H1 (cell line): Measurements from ENCODE around the gene WSCD2. TPM values are rescaled to one million over a fixed set of nuclear protein-coding genes. Genes with fewer than 3 reads are reported as not detected.

Source experiments
- CTCF ChIA-PET: fragments of 300-600 bp; sonication (Branson Sonifier 250); formaldehyde crosslinking; loops from one replicate; lab custom pipeline; 2021; ENCODE audit not compliant: partially characterized antibody; lab: Charles Lee
- POLR2A ChIA-PET: fragments of 300-600 bp; sonication (Branson Sonifier 250); formaldehyde crosslinking; loops from one replicate; lab custom pipeline; 2021; ENCODE audit warnings: inconsistent platforms; ENCODE audit not compliant: partially characterized antibody; lab: Charles Lee
- DNase-seq, 2 experiments: peaks; one replicate each; pipeline versions ENCODE4 v3.0.0 to v3.0.0-alpha.2; 2010 to 2022; ENCODE audit warnings: low spot score in 2 of 2, low read depth in 1 of 2, mixed read lengths in 1 of 2
- FAIRE-seq: peaks from 2 replicates; lab custom pipeline; 2011; peaks lifted over from hg19 to GRCh38; lab: Jason Lieb, UNC
- H2AFZ ChIP-seq: 2 replicates; pipeline ENCODE4 v1.8.1; 2012; ENCODE audit warnings: low read length, inconsistent platforms
- H2AK5ac ChIP-seq: 2 replicates; pipeline ENCODE4 v1.6.1; 2013; ENCODE audit warnings: low read depth, low read length
- H2BK120ac ChIP-seq: replicated peaks from 2 replicates; pipeline ENCODE3; 2013; ENCODE audit warnings: low read depth, low read length, inconsistent platforms
- H2BK12ac ChIP-seq: 2 replicates; pipeline ENCODE4 v1.6.1; 2013; ENCODE audit warnings: low read depth, low read length
- H2BK15ac ChIP-seq: 2 replicates; pipeline ENCODE4 v1.6.1; 2013; ENCODE audit warnings: low read length
- H2BK20ac ChIP-seq: 2 replicates; pipeline ENCODE4 v1.6.1; 2013; ENCODE audit warnings: low read length
- H2BK5ac ChIP-seq: 2 replicates; pipeline ENCODE4 v1.6.1; 2013; ENCODE audit warnings: low read depth, low read length
- H3K14ac ChIP-seq: 2 replicates; pipeline ENCODE4 v1.6.1; 2013; ENCODE audit warnings: inconsistent platforms; ENCODE audit not compliant: insufficient read length
- H3K18ac ChIP-seq: 2 replicates; pipeline ENCODE4 v1.6.1; 2013; ENCODE audit warnings: low read length; ENCODE audit errors: extremely low read depth
- H3K23ac ChIP-seq: 2 replicates; pipeline ENCODE4 v1.6.1; 2013; ENCODE audit warnings: inconsistent platforms; ENCODE audit not compliant: insufficient read length
- H3K23me2 ChIP-seq: 2 replicates; pipeline ENCODE4 v1.6.1; 2013; ENCODE audit warnings: low read depth, low read length
- H3K27ac ChIP-seq: 2 replicates; pipeline ENCODE4 v1.6.1; 2011; ENCODE audit warnings: low read depth, low read length, inconsistent platforms
- H3K27me3 ChIP-seq, 4 experiments: replicated peaks in 1 of 4; 1 replicate in 1 of 4; 2 replicates in 3 of 4; pipeline versions ENCODE4 v1.6.1 to v1.8.1; 2011 to 2013; ENCODE audit warnings: low read length in 3 of 4, mild to moderate bottlenecking in 3 of 4, inconsistent platforms in 2 of 4, mixed read lengths in 2 of 4, moderate library complexity in 1 of 4; ENCODE audit not compliant: control insufficient read depth in 3 of 4, insufficient read depth in 3 of 4; ENCODE audit errors: extremely low read depth in 1 of 4
- H3K36me3 ChIP-seq, 4 experiments: 2 replicates each; pipeline versions ENCODE4 v1.6.1 to v1.8.1; 2011 to 2013; ENCODE audit warnings: mild to moderate bottlenecking in 4 of 4, low read length in 3 of 4, moderate library complexity in 2 of 4, control low read depth in 1 of 4, inconsistent platforms in 1 of 4; ENCODE audit not compliant: insufficient read depth in 4 of 4, control insufficient read depth in 2 of 4
- H3K4ac ChIP-seq: replicated peaks from 2 replicates; pipeline ENCODE3; 2013; ENCODE audit warnings: low read length, low read depth, mixed read lengths, inconsistent platforms; ENCODE audit not compliant: insufficient read length
- H3K4me1 ChIP-seq, 4 experiments: replicated peaks in 1 of 4; 1 replicate in 1 of 4; 2 replicates in 3 of 4; pipeline versions ENCODE4 v1.6.1 to v1.8.1; 2011 to 2013; ENCODE audit warnings: low read length in 3 of 4, inconsistent platforms in 2 of 4, mixed read lengths in 1 of 4; ENCODE audit not compliant: insufficient read depth in 4 of 4, control insufficient read depth in 3 of 4
- H3K4me2 ChIP-seq, 2 experiments: 2 replicates each; pipeline versions ENCODE4 v1.6.1 to v1.8.1; 2011 to 2013; ENCODE audit warnings: low read depth in 2 of 2, low read length in 2 of 2, control low read depth in 1 of 2, inconsistent platforms in 1 of 2, mild to moderate bottlenecking in 1 of 2; ENCODE audit not compliant: insufficient read depth in 1 of 2
- H3K4me3 ChIP-seq, 4 experiments: fragments of 200-600, 300-600 bp in 1 of 4; sonication (generic), shearing (Covaris generic), sonication (Bioruptor Twin) in 1 of 4; 2 replicates each; pipeline versions ENCODE4 v1.5.1 to v1.8.1; 2011 to 2016; ENCODE audit warnings: low read length in 4 of 4, low read depth in 3 of 4, control low read depth in 2 of 4, inconsistent platforms in 2 of 4, mild to moderate bottlenecking in 2 of 4, mixed read lengths in 1 of 4, moderate library complexity in 1 of 4; ENCODE audit not compliant: insufficient read depth in 2 of 4; ENCODE audit errors: extremely low read depth in 1 of 4
- H3K56ac ChIP-seq: replicated peaks from 2 replicates; pipeline ENCODE3; 2013; ENCODE audit warnings: low read depth, mild to moderate bottlenecking, mixed read lengths, low read length, inconsistent platforms; ENCODE audit not compliant: insufficient read length
- H3K79me1 ChIP-seq: 2 replicates; pipeline ENCODE4 v1.6.1; 2013; ENCODE audit warnings: low read depth, low read length, control low read depth
- H3K79me2 ChIP-seq, 2 experiments: 2 replicates each; pipeline versions ENCODE4 v1.6.1 to v1.8.1; 2012 to 2013; ENCODE audit warnings: low read length in 2 of 2, mild to moderate bottlenecking in 2 of 2, inconsistent platforms in 1 of 2; ENCODE audit not compliant: insufficient read depth in 2 of 2, control insufficient read depth in 1 of 2
- H3K9ac ChIP-seq, 4 experiments: replicated peaks in 1 of 4; 1 replicate in 1 of 4; 2 replicates in 3 of 4; pipeline versions ENCODE4 v1.6.1 to v1.8.1; 2011 to 2013; ENCODE audit warnings: low read depth in 3 of 4, low read length in 3 of 4, control low read depth in 2 of 4, mild to moderate bottlenecking in 2 of 4, moderate library complexity in 2 of 4, inconsistent platforms in 1 of 4; ENCODE audit errors: extremely low read depth in 1 of 4
- H3K9me3 ChIP-seq, 2 experiments: 2 replicates each; pipeline versions ENCODE4 v1.6.1 to v1.8.1; 2012 to 2013; ENCODE audit warnings: mild to moderate bottlenecking in 2 of 2, moderate library complexity in 2 of 2, control low read depth in 1 of 2, inconsistent platforms in 1 of 2, low read depth in 1 of 2, low read length in 1 of 2, mixed read lengths in 1 of 2; ENCODE audit not compliant: insufficient read depth in 2 of 2
- H4K20me1 ChIP-seq, 2 experiments: replicated peaks in 1 of 2; 2 replicates each; pipeline versions ENCODE3 to v1.8.1; 2011 to 2013; ENCODE audit warnings: inconsistent platforms in 2 of 2, low read length in 2 of 2, mild to moderate bottlenecking in 1 of 2; ENCODE audit not compliant: insufficient read depth in 2 of 2, control insufficient read depth in 1 of 2
- H4K5ac ChIP-seq: 2 replicates; pipeline ENCODE4 v1.6.1; 2013; ENCODE audit warnings: low read length, low read depth, mixed read lengths, inconsistent platforms; ENCODE audit not compliant: insufficient read length
- H4K8ac ChIP-seq: 2 replicates; pipeline ENCODE4 v1.8.0; 2013; ENCODE audit warnings: mild to moderate bottlenecking, moderate library complexity, low read length, inconsistent platforms; ENCODE audit not compliant: insufficient read depth; ENCODE audit errors: extremely low read depth
- H4K91ac ChIP-seq: replicated peaks from 2 replicates; pipeline ENCODE3; 2013; ENCODE audit warnings: low read length, mixed read lengths, inconsistent platforms; ENCODE audit not compliant: insufficient read length
- BACH1 ChIP-seq: IDR thresholded peaks from 2 replicates; pipeline ENCODE4 v1.6.1; 2012; ENCODE audit warnings: low read length, improper control_type of control experiment
- BCL11A ChIP-seq, 2 experiments: IDR thresholded peaks; one replicate each; pipeline ENCODE4 v1.6.1; 2011; ENCODE audit warnings: low read depth in 2 of 2, low read length in 2 of 2, mild to moderate bottlenecking in 2 of 2
- CHD2 ChIP-seq: IDR thresholded peaks from 2 replicates; pipeline ENCODE4 v1.6.1; 2012; ENCODE audit warnings: low read length, improper control_type of control experiment
- CREB1 ChIP-seq: IDR thresholded peaks from 2 replicates; pipeline ENCODE4 v1.6.1; 2012; ENCODE audit warnings: inconsistent platforms
- EGR1 ChIP-seq: IDR thresholded peaks from 2 replicates; pipeline ENCODE4 v1.6.1; 2011; ENCODE audit warnings: low read depth, low read length, borderline replicate concordance
- HDAC2 ChIP-seq, 2 experiments: fragments of 300-600 bp in 1 of 2; sonication (generic) in 1 of 2; IDR thresholded peaks; 2 replicates each; pipeline ENCODE4 v1.6.1; 2011 to 2012; ENCODE audit warnings: low read depth in 2 of 2, low read length in 2 of 2, mild to moderate bottlenecking in 2 of 2, moderate library complexity in 2 of 2, borderline replicate concordance in 1 of 2, inconsistent platforms in 1 of 2
- HDAC6 ChIP-seq: IDR thresholded peaks from one replicate; pipeline ENCODE4 v1.7.1; 2012; ENCODE audit warnings: low read depth, mild to moderate bottlenecking, inconsistent platforms, low read length, moderate library complexity
- KDM4A ChIP-seq: IDR thresholded peaks from one replicate; pipeline ENCODE4 v1.7.1; 2012; ENCODE audit warnings: low read depth, mild to moderate bottlenecking, moderate library complexity, low read length, inconsistent platforms; ENCODE audit not compliant: severe bottlenecking
- MAFK ChIP-seq: IDR thresholded peaks from 2 replicates; pipeline ENCODE4 v1.6.1; 2012; ENCODE audit warnings: low read depth, mild to moderate bottlenecking, improper control_type of control experiment, low read length
- RBBP5 ChIP-seq: IDR thresholded peaks from 2 replicates; pipeline ENCODE4 v1.7.1; 2012; ENCODE audit warnings: low read depth, mild to moderate bottlenecking, inconsistent platforms, low read length, moderate library complexity, borderline replicate concordance
- RXRA ChIP-seq: IDR thresholded peaks from 2 replicates; pipeline ENCODE4 v1.6.1; 2011; ENCODE audit warnings: low read depth, mild to moderate bottlenecking, low read length, moderate library complexity; ENCODE audit not compliant: insufficient read depth
- SAP30 ChIP-seq: fragments of 300-600 bp; sonication (generic); IDR thresholded peaks from 2 replicates; pipeline ENCODE4 v1.7.1; 2012; ENCODE audit warnings: low read length, moderate library complexity, mild to moderate bottlenecking, inconsistent platforms; ENCODE audit not compliant: insufficient read depth, insufficient replicate concordance
- USF2 ChIP-seq: IDR thresholded peaks from 2 replicates; pipeline ENCODE4 v1.6.1; 2011; ENCODE audit warnings: low read length, improper control_type of control experiment
- WGBS, 2 experiments: shearing (Covaris generic) in 1 of 2; methylation state at CpG; one replicate each; pipeline versions ENCODE4 v1.1.6 to v1.1.7; 2013 to 2015; ENCODE audit warnings: low lambda C conversion rate in 2 of 2, mixed read lengths in 2 of 2, inconsistent platforms in 1 of 2, low coverage in 1 of 2, missing lambda C conversion rate in 1 of 2; ENCODE audit not compliant: insufficient replicate concordance in 2 of 2, insufficient coverage in 1 of 2, insufficient read length in 1 of 2; ENCODE audit errors: extremely low coverage in 1 of 2, missing lambda C conversion rate in 1 of 2; 5-methylcytosine and 5-hydroxymethylcytosine counted together
- polyA plus RNA-seq, 7 experiments: library from polyadenylated mRNA; depleted of rRNA in 3 of 7; stranded (reverse) in 5 of 7; unstranded in 2 of 7; fragments of >200 nt in 5 of 7; fragments of 200-250 nt in 2 of 7; gene quantifications; 1 replicate in 5 of 7; 2 replicates in 1 of 7; 4 replicates in 1 of 7; pipeline versions ENCODE4 v1.2.1 to v1.2.3, GENCODE V29; 2011 to 2013; ENCODE audit warnings: missing spikeins in 2 of 7, mixed read lengths in 2 of 7
- total RNA-seq: library from RNA; stranded (reverse); fragmentation: NEBNext Ultra II Directional; extraction: Animal tissue kit (Norgen Biotek cat#: 25700); gene quantifications from 2 replicates; pipeline ENCODE4 v1.2.1, GENCODE V29; 2021

Gene WSCD2
- total and polyA plus RNA-seq, 2 of the 8 experiments (the other 6 are each of a cell fraction or from before 2014, with no cell fraction given) = 1.3 to 2.2 TPM

- no peak overlapping the region for H3K18ac ChIP-seq
- no peak overlapping the region for H3K4ac ChIP-seq
- H2AK5ac ChIP-seq = no peak overlapping the region
- H2BK120ac ChIP-seq = no peak overlapping the region
- no peak overlapping the region for H3K14ac ChIP-seq
- no peak overlapping the region for H2AFZ ChIP-seq
- WGBS, 2 experiments = 79% methylated on average over 8 of the region's 8 CpGs; no CpG with 5 or more reads in 1 of the 2 experiments
- no peak overlapping the region for H4K5ac ChIP-seq
- H3K27ac ChIP-seq = no peak overlapping the region
- FAIRE-seq (no peak), DNase-seq (no peak)
- no peaks in the 10 kb centered on the region for H4K20me1 ChIP-seq
- POLR2A ChIA-PET = interaction anchor here (0.7 kb wide), 1 partner anchor 9 kb away, joined by 3 read pairs; no protein-coding TSS in a partner anchor
- H2BK20ac ChIP-seq = no peak overlapping the region
- no peak overlapping the region for H3K4me3 ChIP-seq
- H3K36me3 ChIP-seq = no peaks in the 10 kb centered on the region
- H2BK12ac ChIP-seq = no peak overlapping the region
- no peaks in the 10 kb centered on the region for H3K27me3 ChIP-seq
- no peak overlapping the region for H2BK5ac ChIP-seq
- no peak overlapping the region for H3K4me2 ChIP-seq
- H3K79me2 ChIP-seq = no peaks in the 10 kb centered on the region
- H3K9me3 ChIP-seq = no peaks in the 10 kb centered on the region
- no peak overlapping the region for H2BK15ac ChIP-seq
- CTCF ChIA-PET = interaction anchor here (0.8 to 3.3 kb wide), 5 partner anchors 10 to 230 kb away, joined by 3 to 33 read pairs (median 3); no protein-coding TSS in a partner anchor
- H4K8ac ChIP-seq = no peak overlapping the region
- H3K9ac ChIP-seq = no peak overlapping the region
- no peak overlapping the region for H3K23ac ChIP-seq
- no peaks in the 10 kb centered on the region for H3K23me2 ChIP-seq
- H3K79me1 ChIP-seq = no peaks in the 10 kb centered on the region
- no peak overlapping the region for H4K91ac ChIP-seq
- H3K56ac ChIP-seq = no peak overlapping the region
- H3K4me1 ChIP-seq = peaks cover 0 to 5% (median 0%) of the 10 kb centered on the region in 4 experiments; a peak in 1 of 7 replicates
- TF ChIP-seq USF2 (no peak), BCL11A (IDR thresholded peaks at IDR 0.05; ENCODE audit: low read depth in 2 of 2, low read length in 2 of 2) (no peak), RXRA (no peak), HDAC6 (no peak), HDAC2 (IDR thresholded peaks at IDR 0.05; ENCODE audit: borderline replicate concordance in 1 of 2, low read depth in 2 of 2, low read length in 2 of 2) (no peak), MAFK (no peak), CHD2 (no peak), CREB1 (no peak), EGR1 (no peak), SAP30 (no peak), BACH1 (no peak), RBBP5 (no peak), KDM4A (no peak)
These were observed 97.8 kb downstream of the WSCD2 start for GRCh38 chr12:108226866-108227265.
